Measurements from ENCODE around the gene ARHGAP8.

ARHGAP8 gene

DNA sequence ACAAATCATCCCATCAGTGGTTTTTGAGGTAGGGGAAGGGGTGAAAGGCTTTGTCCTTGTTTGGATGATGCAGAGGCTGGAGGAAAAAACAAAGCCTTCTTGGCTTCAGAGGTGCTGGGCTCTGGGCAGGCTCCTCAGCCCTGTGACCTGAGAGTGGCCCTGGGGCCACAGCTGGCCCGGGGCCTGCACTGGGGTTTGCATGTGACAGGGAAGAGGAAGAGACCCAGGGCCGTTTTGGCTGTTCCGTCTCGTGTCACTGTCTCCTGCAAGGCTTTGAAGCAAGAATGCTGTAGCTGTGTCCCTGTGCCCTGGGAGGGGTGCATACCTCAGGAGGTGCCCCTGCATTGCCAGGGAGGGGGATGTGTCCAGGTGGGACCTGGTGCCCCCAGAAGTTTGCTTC is 12.6 kb downstream of the ARHGAP8 start:
- TF ChIP-seq, protein P1, sequence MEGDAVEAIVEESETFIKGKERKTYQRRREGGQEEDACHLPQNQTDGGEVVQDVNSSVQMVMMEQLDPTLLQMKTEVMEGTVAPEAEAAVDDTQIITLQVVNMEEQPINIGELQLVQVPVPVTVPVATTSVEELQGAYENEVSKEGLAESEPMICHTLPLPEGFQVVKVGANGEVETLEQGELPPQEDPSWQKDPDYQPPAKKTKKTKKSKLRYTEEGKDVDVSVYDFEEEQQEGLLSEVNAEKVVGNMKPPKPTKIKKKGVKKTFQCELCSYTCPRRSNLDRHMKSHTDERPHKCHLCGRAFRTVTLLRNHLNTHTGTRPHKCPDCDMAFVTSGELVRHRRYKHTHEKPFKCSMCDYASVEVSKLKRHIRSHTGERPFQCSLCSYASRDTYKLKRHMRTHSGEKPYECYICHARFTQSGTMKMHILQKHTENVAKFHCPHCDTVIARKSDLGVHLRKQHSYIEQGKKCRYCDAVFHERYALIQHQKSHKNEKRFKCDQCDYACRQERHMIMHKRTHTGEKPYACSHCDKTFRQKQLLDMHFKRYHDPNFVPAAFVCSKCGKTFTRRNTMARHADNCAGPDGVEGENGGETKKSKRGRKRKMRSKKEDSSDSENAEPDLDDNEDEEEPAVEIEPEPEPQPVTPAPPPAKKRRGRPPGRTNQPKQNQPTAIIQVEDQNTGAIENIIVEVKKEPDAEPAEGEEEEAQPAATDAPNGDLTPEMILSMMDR (IDR thresholded peaks at IDR 0.05; ENCODE audit: control insufficient read depth, extremely low read depth, insufficient read depth), result no peak
- DNase-seq (ENCODE audit: low read depth), result no peak
- no peak overlapping the region for H3K4me3 ChIP-seq (ENCODE audit: low read depth, low read length)

DNA sequence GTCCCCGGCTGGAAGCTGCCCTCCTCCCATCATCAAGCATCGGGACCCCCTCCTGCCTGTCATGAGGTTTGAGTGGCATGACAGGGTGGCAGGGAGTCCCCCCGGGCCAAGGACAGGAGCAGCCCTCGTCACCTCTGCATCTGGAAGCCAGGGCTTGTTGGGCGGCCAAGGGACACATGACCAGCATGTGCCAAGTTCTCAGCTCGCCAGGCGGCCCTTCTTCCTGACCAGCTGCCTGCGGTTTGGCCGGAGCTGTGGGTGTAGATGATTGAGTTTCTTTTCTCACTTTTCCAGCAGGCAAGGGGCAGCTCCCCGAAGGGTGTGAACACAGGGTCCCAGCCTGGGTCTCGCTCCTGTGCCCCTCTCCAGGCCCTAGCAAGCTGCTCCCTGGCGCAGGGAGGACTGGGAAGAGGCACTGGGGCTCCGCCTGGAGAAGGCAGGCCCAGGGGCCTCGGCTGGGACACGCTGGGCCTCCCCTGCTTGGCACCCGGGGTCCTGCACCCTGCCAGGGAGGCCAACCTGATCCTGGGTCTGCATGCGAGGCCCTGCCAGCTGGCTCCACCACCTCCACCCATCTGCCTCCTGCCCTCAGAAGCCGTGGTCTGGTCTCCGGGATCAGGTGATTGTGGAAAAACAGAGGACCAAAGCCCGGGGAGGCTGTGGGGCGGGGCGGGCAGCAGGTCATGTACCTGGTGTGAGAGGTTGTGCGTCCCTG is 13.4 kb downstream of the ARHGAP8 start:
- DNase-seq (ENCODE audit: low read depth), result no peak
- TF ChIP-seq, protein P1 (IDR thresholded peaks at IDR 0.05; ENCODE audit: control insufficient read depth, extremely low read depth, insufficient read depth), result no peak
- no peak overlapping the region for H3K4me3 ChIP-seq (ENCODE audit: low read depth, low read length)

DNA sequence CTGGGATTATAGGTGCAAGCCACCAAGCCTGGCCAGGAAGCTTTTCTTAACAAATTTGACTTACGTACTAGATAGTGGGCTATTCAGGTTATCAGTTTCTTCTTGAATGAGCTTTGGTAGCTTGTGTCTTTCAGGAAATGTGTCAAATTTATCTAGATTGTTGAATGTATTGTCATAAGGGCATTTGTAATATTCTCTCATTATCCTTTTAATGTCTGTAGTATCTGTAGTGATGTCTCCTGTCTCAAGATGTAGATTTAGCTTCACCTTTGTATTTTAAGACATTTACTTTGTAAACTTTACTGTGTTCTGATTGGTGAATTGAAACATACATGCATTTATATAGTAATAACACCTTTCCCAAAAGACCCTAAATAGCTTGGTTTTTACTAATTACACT is 20.7 kb downstream of the ARHGAP8 start:
- TF ChIP-seq, protein P1 (IDR thresholded peaks at IDR 0.05; ENCODE audit: control insufficient read depth, extremely low read depth, insufficient read depth), result no peak
- DNase-seq (ENCODE audit: low read depth), result no peak
- H3K4me3 ChIP-seq (ENCODE audit: low read depth, low read length), result no peak overlapping the region

DNA sequence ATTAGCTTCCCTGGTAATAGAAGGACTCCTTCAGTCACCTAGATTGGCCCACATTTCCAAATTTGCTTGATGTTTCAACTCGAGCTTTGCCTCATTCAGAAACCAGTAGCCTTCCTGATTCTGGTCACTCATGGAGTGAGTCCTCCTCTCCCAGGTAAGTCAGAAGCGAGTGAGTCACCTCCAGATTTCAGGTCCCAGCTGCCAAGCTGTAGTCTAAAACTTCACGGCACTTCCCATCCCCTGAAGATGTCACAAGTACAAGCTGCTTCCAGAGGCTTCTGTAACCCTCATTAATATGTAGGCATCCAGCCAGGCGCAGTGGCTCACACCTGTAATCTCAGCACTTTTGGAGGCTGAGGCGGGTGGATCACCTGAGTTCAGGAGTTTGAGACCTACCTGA is 23.5 kb downstream of the ARHGAP8 start:
- DNase-seq (ENCODE audit: low read depth), result no peak
- H3K4me3 ChIP-seq (ENCODE audit: low read depth, low read length), result no peak overlapping the region
- TF ChIP-seq, protein P1 (IDR thresholded peaks at IDR 0.05; ENCODE audit: control insufficient read depth, extremely low read depth, insufficient read depth), result no peak

DNA sequence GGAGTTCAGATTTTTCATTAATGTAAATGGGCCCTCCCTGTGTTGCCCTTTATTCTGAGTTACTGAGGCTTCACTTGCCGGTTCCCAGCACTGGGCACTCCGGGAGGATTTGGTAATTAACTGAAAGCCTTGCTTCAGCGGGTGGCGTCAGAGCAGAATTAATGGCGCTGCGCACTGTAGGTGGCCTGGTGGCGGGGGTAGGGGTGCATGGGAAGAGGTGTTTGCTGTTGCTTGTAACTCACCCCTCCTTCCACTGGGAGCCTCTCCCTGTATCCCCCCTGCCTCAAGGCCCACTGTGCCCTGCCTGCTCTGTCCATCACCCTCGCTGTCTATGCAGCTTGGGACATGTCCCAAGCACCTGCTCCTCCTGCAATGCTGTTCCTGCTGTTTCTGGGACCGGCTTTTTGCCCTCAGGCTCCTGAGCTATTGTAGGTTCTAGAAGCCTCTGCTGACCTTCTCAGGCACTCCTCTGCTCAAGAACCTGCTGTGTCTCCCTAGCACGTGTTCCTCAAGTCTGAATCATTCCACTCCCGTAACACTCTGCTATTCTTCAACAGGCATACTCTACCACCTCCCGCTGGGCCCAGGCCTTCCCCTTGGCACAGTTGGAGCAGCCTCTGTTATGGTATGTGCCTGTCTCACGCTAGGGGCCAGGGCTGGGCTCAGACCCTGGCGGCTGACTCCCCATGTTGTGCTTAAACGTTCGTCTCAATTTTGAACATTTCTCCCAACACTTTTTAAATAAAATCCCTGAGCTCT is 24.4 kb downstream of the ARHGAP8 start:
- no peak overlapping the region for H3K4me3 ChIP-seq (ENCODE audit: low read depth, low read length)
- DNase-seq (ENCODE audit: low read depth), result no peak
- TF ChIP-seq, protein P1 (IDR thresholded peaks at IDR 0.05; ENCODE audit: control insufficient read depth, extremely low read depth, insufficient read depth), result no peak

DNA sequence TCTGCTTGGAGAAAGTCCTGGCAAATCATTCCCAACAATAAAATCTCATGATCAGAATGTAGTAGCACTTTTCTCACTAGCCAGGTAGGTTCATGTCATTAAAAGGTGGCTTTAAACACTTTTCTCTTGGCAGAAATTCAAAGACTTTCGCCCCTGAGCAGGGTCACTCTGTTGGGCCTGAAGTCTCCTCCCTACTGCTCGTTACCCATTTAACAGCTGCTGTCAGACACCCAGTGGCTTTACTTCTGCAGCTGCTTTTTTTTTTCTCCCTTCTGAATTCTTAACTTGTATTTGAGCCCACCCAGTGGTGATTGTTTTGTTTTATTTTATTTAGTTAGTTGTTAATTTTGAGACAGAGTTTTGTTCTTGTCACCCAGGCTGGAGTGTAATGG is 25.0 kb downstream of the ARHGAP8 start:
- H3K4me3 ChIP-seq (ENCODE audit: low read depth, low read length), result no peak overlapping the region
- TF ChIP-seq, protein P1 (IDR thresholded peaks at IDR 0.05; ENCODE audit: control insufficient read depth, extremely low read depth, insufficient read depth), result no peak
- DNase-seq (ENCODE audit: low read depth), result no peak

Measured in LNCaP clone FGC (cell line).